ENCODE measurements around the gene TES. TPM values are rescaled to one million over a fixed set of nuclear protein-coding genes. Genes with fewer than 3 reads are reported as not detected.

The TES gene, protein sequence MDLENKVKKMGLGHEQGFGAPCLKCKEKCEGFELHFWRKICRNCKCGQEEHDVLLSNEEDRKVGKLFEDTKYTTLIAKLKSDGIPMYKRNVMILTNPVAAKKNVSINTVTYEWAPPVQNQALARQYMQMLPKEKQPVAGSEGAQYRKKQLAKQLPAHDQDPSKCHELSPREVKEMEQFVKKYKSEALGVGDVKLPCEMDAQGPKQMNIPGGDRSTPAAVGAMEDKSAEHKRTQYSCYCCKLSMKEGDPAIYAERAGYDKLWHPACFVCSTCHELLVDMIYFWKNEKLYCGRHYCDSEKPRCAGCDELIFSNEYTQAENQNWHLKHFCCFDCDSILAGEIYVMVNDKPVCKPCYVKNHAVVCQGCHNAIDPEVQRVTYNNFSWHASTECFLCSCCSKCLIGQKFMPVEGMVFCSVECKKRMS
- total RNA-seq (2011; cell fraction: chromatin; rRNA removed; ENCODE audit: low replicate concordance), result 19.0 and 47.8 TPM in 2 replicates
- total RNA-seq (2011; cell fraction: nucleolus; rRNA removed), result 12.1 and 15.0 TPM in 2 replicates
- 20.7 and 21.8 TPM in 2 replicates for total RNA-seq (2011; cell fraction: nucleoplasm; rRNA removed)
- total RNA-seq (2014; rRNA removed) (57.6 and 61.6 TPM in 2 replicates), total RNA-seq (2014; rRNA removed; fragmentation: Illumina TruSeq; extraction: Trizol) (53.8 and 61.6 TPM in 2 replicates), total RNA-seq (2015; rRNA removed; fragmentation: Illumina TruSeq; extraction: Trizol) (40.9 and 43.8 TPM in 2 replicates), total RNA-seq (2021) (52.1 and 58.0 TPM in 2 replicates), polyA plus RNA-seq (2011; rRNA removed) (34.3 and 41.7 TPM in 2 replicates), polyA plus RNA-seq (2014; fragmentation: Illumina TruSeq; extraction: Trizol) (54.6 and 56.3 TPM in 2 replicates), polyA plus RNA-seq (2014; fragmentation: Nextera tagmentation; extraction: Ambion mirVana) (10 to 100 TPM; 20.7 to 26.3 TPM), polyA plus RNA-seq (2014; rRNA removed) (56.1 and 57.7 TPM in 2 replicates), polyA minus RNA-seq (2011; rRNA and poly(A)+ RNA removed) (27.7 and 33.4 TPM in 2 replicates), Bru-seq, nascent RNA (percentile 90 among the genes with signal in this experiment), BruChase-seq, experiment 1, labeled RNA remaining after a 2-hour chase (percentile 96 among the genes with signal in this experiment), BruChase-seq, experiment 2, labeled RNA remaining after a 6-hour chase (percentile 95 among the genes with signal in this experiment)
- polyA plus RNA-seq (2011; cell fraction: cytosol; rRNA removed), result 13.8 and 21.1 TPM in 2 replicates
- 18.6 and 49.8 TPM in 2 replicates for polyA plus RNA-seq (2011; cell fraction: nucleus; rRNA removed)
- 49.7 and 119 TPM in 2 replicates for polyA plus RNA-seq (2012)
- 11.3 and 15.4 TPM in 2 replicates for polyA minus RNA-seq (2011; cell fraction: cytosol; rRNA and poly(A)+ RNA removed)
- polyA minus RNA-seq (2011; cell fraction: nucleus; rRNA and poly(A)+ RNA removed), result 7.0 and 26.5 TPM in 2 replicates
- long read RNA-seq, experiment 1, transcript TES-201 (7 exons, 2,782 nt), result major isoform, 91 of 139 reads
- long read RNA-seq, experiment 1, partial matches to known transcripts, result 15 of 139 reads
- long read RNA-seq, experiment 1, other reads (novel, unspliced or antisense), result 25 of 139 reads
- long read RNA-seq, experiment 2, transcript TES-201 (7 exons, 2,782 nt), result major isoform, 11 of 23 reads
- long read RNA-seq, experiment 2, partial matches to known transcripts, result 2 of 23 reads
- long read RNA-seq, experiment 2, other reads (novel, unspliced or antisense), result 9 of 23 reads
- long read RNA-seq, experiment 3, transcript TES-201 (7 exons, 2,782 nt), result major isoform, 24 of 38 reads
- long read RNA-seq, experiment 3, partial matches to known transcripts, result 5 of 38 reads
- long read RNA-seq, experiment 3, other reads (novel, unspliced or antisense), result 7 of 38 reads

DNA sequence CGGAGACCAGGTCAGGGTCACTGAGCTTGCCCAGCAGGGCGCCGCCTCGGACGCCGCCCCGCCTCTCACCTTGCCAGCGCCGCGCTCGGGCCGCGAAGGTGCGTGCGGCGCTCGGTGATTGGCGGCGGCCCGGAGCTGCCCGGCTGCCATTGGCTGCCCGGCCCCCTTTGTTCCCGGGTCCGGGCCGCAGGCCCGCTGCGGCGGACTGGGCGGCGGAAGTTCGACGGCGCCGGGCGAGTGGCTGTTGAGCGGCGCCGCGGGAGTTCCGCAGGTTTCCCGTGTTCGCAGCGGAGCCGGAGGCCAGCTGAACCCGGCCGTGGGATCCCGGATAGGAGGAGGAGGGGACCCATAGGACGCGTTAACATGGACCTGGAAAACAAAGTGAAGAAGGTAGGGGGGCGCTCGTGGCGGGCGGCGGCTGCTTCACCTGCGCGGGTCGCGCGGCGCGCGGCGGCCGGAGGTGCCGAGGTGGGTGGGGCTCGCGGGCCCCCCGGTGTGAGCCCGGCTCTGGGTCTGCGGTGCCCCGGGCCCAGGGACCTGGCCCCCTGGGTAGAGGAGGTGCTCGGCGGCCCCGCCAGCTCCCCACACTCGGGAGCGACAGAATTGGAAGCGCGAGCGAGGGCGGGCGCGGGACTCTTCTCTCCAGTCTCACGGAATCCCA lies at the start of gene TES:
TES (plus strand) TSS at position 195 of the 661 bp plus-strand sequence; CDS start at position 364, 169 bp downstream.
- FAIRE-seq (peak; percentile 19), ATAC-seq (peak; percentile 92), DNase-seq (ENCODE audit: extremely low read depth in 1 of 4, low spot score in 3 of 4) (peak; percentile 88 to 97 (median 96))
- Histone ChIP-seq H3K9me3 (replicated peaks; ENCODE audit: control insufficient read depth, insufficient read depth, low read depth, low read length) (no peaks in the 10 kb centered on the region), H3K4me3 (peak within 1 kb of the TSS; percentile 74), H3K36me3 (ENCODE audit: control insufficient read depth, insufficient read depth, low read length) (no peaks in the 10 kb centered on the region; the same call in 2 of the 3 replicates), H3K4me1 (replicated peaks in 1 of 2; ENCODE audit: control insufficient read depth in 2 of 2, insufficient read depth in 2 of 2, low read length in 2 of 2) (peaks cover 10 to 21% of the 10 kb centered on the region in 2 experiments; a peak in 4 of 5 replicates), H3K79me2 (ENCODE audit: control insufficient read depth, insufficient read depth, low read length) (peaks cover 38% of the 10 kb centered on the region), H3K27me3 (ENCODE audit: control insufficient read depth in 2 of 2, insufficient read depth in 2 of 2, low read length in 2 of 2) (no peaks in the 10 kb centered on the region), H4K20me1 (replicated peaks; ENCODE audit: control insufficient read depth, insufficient read depth, low read length) (0 out of 2 replicates have a peak, but pooled peaks cover 2% of the 10 kb centered on the region), H3K9ac (ENCODE audit: insufficient read depth in 1 of 2, low read depth in 2 of 2, low read length in 2 of 2) (peak within 1 kb of the TSS; percentile 88 to 95), H2AFZ (ENCODE audit: low read depth, low read length) (peak within 1 kb of the TSS; percentile 91), H3K4me2 (ENCODE audit: insufficient read depth, low read length) (peak within 1 kb of the TSS; percentile 90), H3K27ac (ENCODE audit: extremely low read depth, low read depth, low read length) (peak within 1 kb of the TSS; percentile 88), H3K9me1 (ENCODE audit: control insufficient read depth, insufficient read depth, low read length) (no peaks in the 10 kb centered on the region)
- CTCF ChIA-PET (ENCODE audit: low intra/inter-chr PET ratio), result interaction anchor here (0.9 kb wide), 1 partner anchor 379 kb away, joined by 5 read pairs; no protein-coding TSS in a partner anchor
- intact Hi-C loops (cut with micrococcal nuclease) (loop anchor here (1.0 to 10.0 kb wide), 7 partner anchors 20 to 1974 kb away; partner anchors contain the start of genes LSM8 and ST7), in situ Hi-C loops (cut with MboI) (no loop called here)
- POLR2A ChIA-PET, result interaction anchor here (0.6 to 2.8 kb wide), 19 partner anchors 8 to 810 kb away, joined by 3 to 13 read pairs (median 3); partner anchors contain the start of gene CAV1
- BruUV-seq (replicated peaks), result no TSS peak
- WGBS (ENCODE audit: insufficient coverage, low coverage, missing lambda C conversion rate), result under 1% methylated on average over 64 of the region's 83 CpGs
- TF ChIP-seq SMAD4 (CRISPR knock-in tag; conservative IDR thresholded peaks at IDR 0.05), result peak; percentile 81
- peak; percentile 79 for TF ChIP-seq ZEB2 (IDR thresholded peaks at IDR 0.05)
- TF ChIP-seq ZNF311 (CRISPR knock-in tag; IDR thresholded peaks at IDR 0.05), result no peak
- TF ChIP-seq, protein P1, sequence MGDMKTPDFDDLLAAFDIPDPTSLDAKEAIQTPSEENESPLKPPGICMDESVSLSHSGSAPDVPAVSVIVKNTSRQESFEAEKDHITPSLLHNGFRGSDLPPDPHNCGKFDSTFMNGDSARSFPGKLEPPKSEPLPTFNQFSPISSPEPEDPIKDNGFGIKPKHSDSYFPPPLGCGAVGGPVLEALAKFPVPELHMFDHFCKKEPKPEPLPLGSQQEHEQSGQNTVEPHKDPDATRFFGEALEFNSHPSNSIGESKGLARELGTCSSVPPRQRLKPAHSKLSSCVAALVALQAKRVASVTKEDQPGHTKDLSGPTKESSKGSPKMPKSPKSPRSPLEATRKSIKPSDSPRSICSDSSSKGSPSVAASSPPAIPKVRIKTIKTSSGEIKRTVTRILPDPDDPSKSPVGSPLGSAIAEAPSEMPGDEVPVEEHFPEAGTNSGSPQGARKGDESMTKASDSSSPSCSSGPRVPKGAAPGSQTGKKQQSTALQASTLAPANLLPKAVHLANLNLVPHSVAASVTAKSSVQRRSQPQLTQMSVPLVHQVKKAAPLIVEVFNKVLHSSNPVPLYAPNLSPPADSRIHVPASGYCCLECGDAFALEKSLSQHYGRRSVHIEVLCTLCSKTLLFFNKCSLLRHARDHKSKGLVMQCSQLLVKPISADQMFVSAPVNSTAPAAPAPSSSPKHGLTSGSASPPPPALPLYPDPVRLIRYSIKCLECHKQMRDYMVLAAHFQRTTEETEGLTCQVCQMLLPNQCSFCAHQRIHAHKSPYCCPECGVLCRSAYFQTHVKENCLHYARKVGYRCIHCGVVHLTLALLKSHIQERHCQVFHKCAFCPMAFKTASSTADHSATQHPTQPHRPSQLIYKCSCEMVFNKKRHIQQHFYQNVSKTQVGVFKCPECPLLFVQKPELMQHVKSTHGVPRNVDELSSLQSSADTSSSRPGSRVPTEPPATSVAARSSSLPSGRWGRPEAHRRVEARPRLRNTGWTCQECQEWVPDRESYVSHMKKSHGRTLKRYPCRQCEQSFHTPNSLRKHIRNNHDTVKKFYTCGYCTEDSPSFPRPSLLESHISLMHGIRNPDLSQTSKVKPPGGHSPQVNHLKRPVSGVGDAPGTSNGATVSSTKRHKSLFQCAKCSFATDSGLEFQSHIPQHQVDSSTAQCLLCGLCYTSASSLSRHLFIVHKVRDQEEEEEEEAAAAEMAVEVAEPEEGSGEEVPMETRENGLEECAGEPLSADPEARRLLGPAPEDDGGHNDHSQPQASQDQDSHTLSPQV (IDR thresholded peaks at IDR 0.05), result peak; percentile 52; the same call in 1 of the 2 replicates
- TF ChIP-seq MTA1 (IDR thresholded peaks at IDR 0.05; ENCODE audit: borderline replicate concordance), result no peak

All from K562 (cell line).